ENCODE measurements around the gene FKBP8.

GRCh38 chr19:18533058-18533457 is 10.3 kb downstream of the FKBP8 start:
- TF ChIP-seq CTCF (IDR thresholded peaks at IDR 0.05) (no peak), POLR2A (IDR thresholded peaks at IDR 0.05) (no peak)

Data from thyroid gland (tissue), 4 donors.